HG03060 (cell line): ENCODE measurements around the gene FUCA1.
"Not testable (repeated sequence)": the region's sequence is repeated elsewhere in the genome, so short reads cannot be mapped to it uniquely, and the experiment has no call there.

ENCODE experiments used
- ATAC-seq: cut with Tn5 transposase; IDR thresholded peaks from one replicate; pipeline ENCODE4 v1.9.1; 2021; ENCODE audit warnings: low read depth, moderate number of reproducible peaks; ENCODE audit not compliant: unreplicated experiment

FUCA1 gene

GRCh38 chr1:23804183-23804835 is 63.8 kb downstream of the FUCA1 start:
- ATAC-seq, result no peak

GRCh38 chr1:23803674-23804073 is 64.4 kb downstream of the FUCA1 start:
- no peak for ATAC-seq

GRCh38 chr1:23802809-23803342 is 65.2 kb downstream of the FUCA1 start:
- ATAC-seq, result not testable (repeated sequence)

- no peak for ATAC-seq
These were observed 66.2 kb downstream of the FUCA1 start for GRCh38 chr1:23801876-23802275.

GRCh38 chr1:23801338-23801748 is 66.7 kb downstream of the FUCA1 start:
- ATAC-seq, result no peak

GRCh38 chr1:23800400-23801337 is 67.4 kb downstream of the FUCA1 start, which contains the start of gene GALE:
Gene GALE, minus strand, starts transcription at chr1:23800754. Its CDS starts 1,747 bp downstream, at chr1:23799007.
- no peak for ATAC-seq

- no peak for ATAC-seq
These were observed 68.3 kb downstream of the FUCA1 start for GRCh38 chr1:23799570-23800399.

- ATAC-seq, result no peak
These were observed 68.9 kb downstream of the FUCA1 start for GRCh38 chr1:23799255-23799569.

GRCh38 chr1:23798662-23799142 is 69.4 kb downstream of the FUCA1 start:
- no peak for ATAC-seq

GRCh38 chr1:23797478-23798448 is 70.3 kb downstream of the FUCA1 start:
- ATAC-seq, result no peak

GRCh38 chr1:23796466-23797271 is 71.4 kb downstream of the FUCA1 start:
- no peak for ATAC-seq

- no peak for ATAC-seq
These were observed 72.2 kb downstream of the FUCA1 start for GRCh38 chr1:23795676-23796465.
